HCT116 (cell line): ENCODE measurements around the gene GPSM3. TPM values are rescaled to one million over a fixed set of nuclear protein-coding genes. Genes with fewer than 3 reads are reported as not detected.

Experiments used
- ATAC-seq: fragments of 200-7000 bp; cut with Tn5 transposase; 2 replicates; pipeline ENCODE4 v1.9.1; 2020; ENCODE audit warnings: mild to moderate bottlenecking, moderate library complexity
- BruUV-seq: library from RNA; stranded (reverse); fragments of 400-500 nt; replicated peaks from 2 replicates; lab custom pipeline; 2021; lab: Mats Ljungman, UMichigan
- CTCF ChIA-PET: fragments of 300-600 bp; sonication (Branson Sonifier 250); formaldehyde crosslinking; loops from one replicate; lab custom pipeline; 2021; ENCODE audit warnings: antibody characterized with exemption; lab: Charles Lee
- POLR2A ChIA-PET: fragments of 300-600, 350-600 bp; sonication (Branson Sonifier 250); formaldehyde crosslinking; loops from one replicate; lab custom pipeline; 2021; ENCODE audit warnings: antibody characterized with exemption; lab: Charles Lee
- RAD21 ChIA-PET, 2 experiments: fragments of 300-600 bp; sonication (Branson Sonifier 250); formaldehyde crosslinking; loops; one replicate each; lab custom pipeline; 2023; ENCODE audit warnings: low total read pairs in 2 of 2; ENCODE audit not compliant: uncharacterized antibody in 2 of 2, unreplicated experiment in 2 of 2, low non-redundant PET in 1 of 2; lab: Charles Lee
- DNase-seq: peaks from one replicate; pipeline ENCODE4 v3.0.0-alpha.2; 2010; ENCODE audit warnings: low read depth, low spot score
- H2AFZ ChIP-seq: fragments of 200-600 bp; shearing (Covaris generic), sonication (generic); 2 replicates; pipeline ENCODE4 v1.6.1; 2017; ENCODE audit warnings: low read depth, mixed run types, mixed read lengths, antibody characterized with exemption, low read length; ENCODE audit not compliant: poor library complexity, severe bottlenecking
- H3K27ac ChIP-seq: 2 replicates; pipeline ENCODE4 v1.5.1; 2012; ENCODE audit warnings: low read depth, low read length
- H3K27me3 ChIP-seq: fragments of 200-600 bp; sonication (generic); 2 replicates; pipeline ENCODE4 v1.6.1; 2016; ENCODE audit warnings: mixed run types, low read length, mixed read lengths; ENCODE audit not compliant: insufficient read depth
- H3K36me3 ChIP-seq, 2 experiments: fragments of 200-500 bp in 1 of 2; fragments of 200-600 bp in 1 of 2; sonication (Bioruptor generic) in 1 of 2; sonication (generic) in 1 of 2; 2 replicates each; pipeline versions ENCODE4 v1.5.1 to v1.6.1; 2014 to 2016; ENCODE audit warnings: low read length in 2 of 2, inconsistent platforms in 1 of 2, mixed read lengths in 1 of 2, mixed run types in 1 of 2; ENCODE audit not compliant: insufficient read depth in 2 of 2, control insufficient read depth in 1 of 2
- H3K4me1 ChIP-seq, 2 experiments: fragments of 200-600 bp in 1 of 2; sonication (generic) in 1 of 2; 2 replicates each; pipeline versions ENCODE4 v1.5.1 to v1.6.1; 2012 to 2017; ENCODE audit warnings: low read length in 2 of 2, inconsistent platforms in 1 of 2, mild to moderate bottlenecking in 1 of 2, mixed read lengths in 1 of 2, mixed run types in 1 of 2, moderate library complexity in 1 of 2; ENCODE audit not compliant: insufficient read depth in 2 of 2, control insufficient read depth in 1 of 2
- H3K4me2 ChIP-seq: fragments of 200-600 bp; sonication (generic); 2 replicates; pipeline ENCODE4 v1.6.1; 2017; ENCODE audit warnings: mixed run types, low read length, mixed read lengths
- H3K4me3 ChIP-seq, 2 experiments: fragments of 200-600 bp in 1 of 2; sonication (generic) in 1 of 2; replicated peaks in 1 of 2; 2 replicates each; pipeline ENCODE4 v1.5.1; 2011 to 2016; ENCODE audit warnings: low read length in 2 of 2, control low read depth in 1 of 2, low read depth in 1 of 2, mild to moderate bottlenecking in 1 of 2, mixed read lengths in 1 of 2, mixed run types in 1 of 2
- H3K79me2 ChIP-seq: fragments of 200-600 bp; sonication (generic); 2 replicates; pipeline ENCODE4 v1.6.1; 2017; ENCODE audit warnings: mild to moderate bottlenecking, mixed run types, low read length, moderate library complexity, mixed read lengths; ENCODE audit not compliant: insufficient read depth
- H3K9ac ChIP-seq: fragments of 200-600 bp; sonication (generic); 2 replicates; pipeline ENCODE4 v1.6.1; 2016; ENCODE audit warnings: low read length, mixed read lengths
- H3K9me2 ChIP-seq: fragments of 200-600 bp; sonication (generic), shearing (Covaris generic); 2 replicates; pipeline ENCODE4 v1.6.1; 2017; ENCODE audit warnings: mixed run types, mild to moderate bottlenecking, moderate library complexity; ENCODE audit not compliant: insufficient read depth
- H3K9me3 ChIP-seq, 2 experiments: fragments of 200-500 bp in 1 of 2; fragments of 200-600 bp in 1 of 2; sonication (Bioruptor generic) in 1 of 2; sonication (generic) in 1 of 2; 2 replicates each; pipeline ENCODE4 v1.6.1; 2014 to 2017; ENCODE audit warnings: low read length in 2 of 2, mixed read lengths in 2 of 2, inconsistent platforms in 1 of 2, low read depth in 1 of 2, mild to moderate bottlenecking in 1 of 2, mixed run types in 1 of 2, moderate library complexity in 1 of 2; ENCODE audit not compliant: control insufficient read depth in 1 of 2, insufficient read depth in 1 of 2
- H4K20me1 ChIP-seq: fragments of 200-600 bp; sonication (generic), shearing (Covaris generic); 2 replicates; pipeline ENCODE4 v1.6.1; 2017; ENCODE audit warnings: mixed run types, mild to moderate bottlenecking, moderate library complexity; ENCODE audit not compliant: insufficient read depth
- CBX3 ChIP-seq: IDR thresholded peaks from 2 replicates; pipeline ENCODE4 v1.6.1; 2012; ENCODE audit warnings: low read depth
- CEBPB ChIP-seq: IDR thresholded peaks from 2 replicates; pipeline ENCODE4 v1.6.1; 2012; ENCODE audit warnings: low read depth
- CTCF ChIP-seq, 3 experiments: fragments of 200-600 bp in 1 of 3; sonication (generic) in 1 of 3; IDR thresholded peaks in 2 of 3; conservative IDR thresholded peaks in 1 of 3; 2 replicates each; pipeline ENCODE4 v1.5.1; 2012 to 2017; ENCODE audit warnings: low read depth in 2 of 3, low read length in 2 of 3, antibody characterized with exemption in 1 of 3, borderline replicate concordance in 1 of 3, control low read depth in 1 of 3, mild to moderate bottlenecking in 1 of 3, mixed read lengths in 1 of 3, mixed run types in 1 of 3, moderate library complexity in 1 of 3; ENCODE audit not compliant: insufficient read depth in 1 of 3
- EGR1 ChIP-seq: IDR thresholded peaks from 2 replicates; pipeline ENCODE4 v1.6.1; 2012; ENCODE audit warnings: low read depth
- ELF1 ChIP-seq: IDR thresholded peaks from 2 replicates; pipeline ENCODE4 v1.6.1; 2012; ENCODE audit warnings: low read depth, borderline replicate concordance
- EZH2 ChIP-seq: fragments of 200-600 bp; sonication (generic); IDR thresholded peaks from 2 replicates; pipeline ENCODE4 v1.6.1; 2017; ENCODE audit warnings: antibody characterized with exemption, mixed run types
- EZH2phosphoT487 ChIP-seq: fragments of 200-600 bp; IDR thresholded peaks from 2 replicates; pipeline ENCODE4 v1.6.1; 2018; ENCODE audit warnings: antibody characterized with exemption, borderline replicate concordance
- FOSL1 ChIP-seq: IDR thresholded peaks from 2 replicates; pipeline ENCODE4 v1.6.1; 2012; ENCODE audit warnings: low read depth
- JUND ChIP-seq: IDR thresholded peaks from 2 replicates; pipeline ENCODE4 v1.6.1; 2012
- POLR2A ChIP-seq: IDR thresholded peaks from 2 replicates; pipeline ENCODE4 v1.7.0; 2011; ENCODE audit warnings: borderline replicate concordance; ENCODE audit not compliant: insufficient read depth, insufficient read length; ENCODE audit errors: extremely low read depth
- POLR2AphosphoS5 ChIP-seq: IDR thresholded peaks from 2 replicates; pipeline ENCODE4 v1.6.1; 2011; ENCODE audit warnings: mild to moderate bottlenecking, low read depth, low read length, moderate library complexity
- RAD21 ChIP-seq: IDR thresholded peaks from 2 replicates; pipeline ENCODE4 v1.6.1; 2012; ENCODE audit warnings: low read depth, mild to moderate bottlenecking
- REST ChIP-seq: IDR thresholded peaks from 2 replicates; pipeline ENCODE4 v1.6.1; 2012; ENCODE audit warnings: low read depth
- SIN3A ChIP-seq: IDR thresholded peaks from 2 replicates; pipeline ENCODE4 v1.6.1; 2012; ENCODE audit warnings: low read depth
- SP1 ChIP-seq: IDR thresholded peaks from 2 replicates; pipeline ENCODE4 v1.6.1; 2012; ENCODE audit warnings: low read depth
- SRF ChIP-seq: IDR thresholded peaks from 2 replicates; pipeline ENCODE4 v1.6.1; 2012; ENCODE audit warnings: low read depth
- TCF7L2 ChIP-seq: IDR thresholded peaks from 2 replicates; pipeline ENCODE4 v1.7.0; 2011; ENCODE audit warnings: borderline replicate concordance, inconsistent platforms; ENCODE audit not compliant: insufficient read depth, insufficient read length; ENCODE audit errors: extremely low read depth
- ZBTB33 ChIP-seq: IDR thresholded peaks from 2 replicates; pipeline ENCODE4 v1.6.1; 2011; ENCODE audit warnings: mild to moderate bottlenecking, low read length, moderate library complexity; ENCODE audit not compliant: insufficient replicate concordance; ENCODE audit errors: extremely low read depth
- ZFX ChIP-seq: fragments of 450-650 bp; IDR thresholded peaks from 2 replicates; pipeline ENCODE4 v1.6.1; 2017
- ZNF274 ChIP-seq: fragments of 200-500 bp; sonication (Bioruptor generic); IDR thresholded peaks from 2 replicates; pipeline ENCODE4 v1.6.1; 2014; ENCODE audit warnings: mild to moderate bottlenecking, low read depth, low read length, inconsistent platforms
- intact Hi-C: fragments of 100-400 bp; cut with micrococcal nuclease; formaldehyde crosslinking; loops from 2 replicates; pipeline ENCODE4 v1.10.0; 2022
- total RNA-seq: library from RNA; stranded (reverse); gene quantifications from one replicate; pipeline ENCODE4 v1.2.1, GENCODE V29; 2021; ENCODE audit not compliant: unreplicated experiment
- TF ChIP-seq, protein P1 (sequence below): IDR thresholded peaks from 2 replicates; pipeline ENCODE4 v1.6.1; 2012

Gene GPSM3
- total RNA-seq, 1 experiment from 2014 or later: 1.2 TPM

DNA sequence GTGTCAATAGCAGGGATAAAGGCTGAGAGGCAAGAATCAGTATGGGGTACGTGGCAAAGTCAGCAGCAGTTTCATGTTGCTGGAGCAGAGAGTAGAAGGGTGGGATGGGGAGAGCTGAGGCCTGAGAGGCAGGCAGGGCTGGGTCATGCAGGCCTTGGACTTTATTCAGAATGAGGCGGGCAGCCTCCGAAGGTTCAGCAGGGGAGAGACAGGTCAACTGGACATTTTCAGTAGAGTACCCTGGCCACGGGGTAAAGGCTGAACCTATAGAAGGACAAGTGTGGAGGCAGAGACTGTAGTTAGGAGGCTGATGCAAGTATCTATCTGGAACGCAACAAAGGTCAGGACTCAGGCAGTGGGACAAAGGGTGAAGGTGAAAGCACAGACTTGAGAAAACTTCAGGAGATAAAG, 17.8 kb upstream of the GPSM3 start (continued):
- no peak for TF ChIP-seq SP1
- TF ChIP-seq CBX3: no peak
- TF ChIP-seq SIN3A: no peak
- TF ChIP-seq SRF: no peak
- TF ChIP-seq POLR2A: no peak
- no peak for TF ChIP-seq FOSL1

DNA sequence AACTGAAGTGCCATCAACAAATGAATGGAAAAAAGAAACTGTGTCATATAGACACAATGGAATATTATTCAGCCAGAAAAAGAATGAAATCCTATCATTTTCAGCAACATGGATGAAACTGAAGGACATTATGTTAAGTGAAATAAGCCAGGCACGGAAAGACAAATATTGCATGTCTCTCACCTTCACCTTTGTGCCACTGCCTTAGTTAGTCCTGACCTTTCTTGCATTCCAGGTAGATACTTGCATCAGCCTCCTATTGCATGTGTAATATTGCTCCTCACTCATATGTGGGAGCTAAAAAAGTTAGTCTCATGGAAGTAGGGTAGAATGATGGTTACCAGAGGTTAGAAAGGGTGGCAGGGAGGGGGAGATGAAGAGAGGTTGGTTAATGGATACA, 16.6 kb upstream of the GPSM3 start:
- Histone ChIP-seq H3K36me3 (no peaks in the 10 kb centered on the region), H3K27ac (no peak overlapping the region), H3K4me2 (no peak overlapping the region), H3K9me2 (no peaks in the 10 kb centered on the region), H3K4me1 (no peaks in the 10 kb centered on the region), H3K79me2 (no peaks in the 10 kb centered on the region)
- no TSS peak for BruUV-seq
- ATAC-seq: no peak
- TF ChIP-seq RAD21 (no peak), ELF1 (no peak), TCF7L2 (no peak), CBX3 (no peak), ZFX (no peak), SP1 (no peak), JUND (no peak), CEBPB (no peak), EZH2phosphoT487 (no peak), POLR2AphosphoS5 (no peak), CTCF (IDR thresholded peaks at IDR 0.05 in 2 of 3, conservative IDR thresholded peaks at IDR 0.05 in 1 of 3; ENCODE audit: borderline replicate concordance in 1 of 3, insufficient read depth in 1 of 3, low read depth in 2 of 3, low read length in 2 of 3) (no peak), POLR2A (no peak), ZNF274 (no peak), EGR1 (no peak), REST (no peak), EZH2 (no peak), FOSL1 (no peak), SRF (no peak), ZBTB33 (no peak)
- TF ChIP-seq, protein P1, sequence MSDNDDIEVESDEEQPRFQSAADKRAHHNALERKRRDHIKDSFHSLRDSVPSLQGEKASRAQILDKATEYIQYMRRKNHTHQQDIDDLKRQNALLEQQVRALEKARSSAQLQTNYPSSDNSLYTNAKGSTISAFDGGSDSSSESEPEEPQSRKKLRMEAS: no peak
- TF ChIP-seq, all 23 proteins: peak for 0
- ChIA-PET POLR2A (no interaction called here), RAD21 (no interaction called here), CTCF (no interaction called here)
- Histone ChIP-seq H3K9ac (no peak overlapping the region), H4K20me1 (no peaks in the 10 kb centered on the region), H2AFZ (no peak overlapping the region), H3K27me3 (no peaks in the 10 kb centered on the region), H3K9me3 (no peaks in the 10 kb centered on the region), H3K4me3 (no peak overlapping the region)
- intact Hi-C loops: no loop called here
- DNase-seq: no peak
